Measurements from ENCODE around the gene ALK.

DNA sequence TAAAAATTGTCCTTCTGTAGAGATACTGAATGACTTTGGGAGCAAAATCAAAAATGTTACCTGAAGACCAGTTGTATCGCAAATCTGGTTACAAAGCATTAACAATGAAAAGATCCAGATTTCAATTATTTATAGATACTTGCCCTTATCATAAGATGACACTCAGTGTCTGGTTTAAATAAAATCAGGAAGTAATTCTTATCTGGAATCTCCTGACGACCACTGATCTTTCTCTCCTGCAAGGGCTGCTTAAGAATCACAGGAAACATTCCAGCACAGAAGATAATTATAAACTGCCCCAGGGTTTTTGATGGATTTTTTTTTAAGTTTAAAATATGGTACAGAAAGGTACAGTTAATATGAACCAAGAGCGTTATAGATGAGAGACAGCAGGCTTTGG, 205.7 kb downstream of the ALK start:
- TF ChIP-seq EZH2 (IDR thresholded peaks at IDR 0.05) (no peak), POLR2AphosphoS5 (IDR thresholded peaks at IDR 0.05; ENCODE audit: borderline replicate concordance, low read depth, low read length) (no peak)
